K562 (cell line): ENCODE results near the gene PYGB. TPM values are rescaled to one million over a fixed set of nuclear protein-coding genes. Genes with fewer than 3 reads are reported as not detected.
"Not testable (repeated sequence)": the region's sequence is repeated elsewhere in the genome, so short reads cannot be mapped to it uniquely, and the experiment has no call there.

Source experiments
- ATAC-seq: fragments of 200-7000 bp; cut with Tn5 transposase; 3 replicates; pipeline ENCODE4 v1.9.1; 2020; ENCODE audit warnings: moderate library complexity
- BruUV-seq: library from RNA; stranded (reverse); fragments of 400-500 nt; replicated peaks from 2 replicates; lab custom pipeline; 2021; lab: Mats Ljungman, UMichigan
- CTCF ChIA-PET: fragments of 300-600 bp; formaldehyde crosslinking; extraction: SDS; loops from one replicate; lab custom pipeline; 2021; ENCODE audit warnings: low intra/inter-chr PET ratio; lab: Yijun Ruan, JAX
- POLR2A ChIA-PET: fragments of 300-600, 350-650 bp; sonication (Branson Sonifier 250); formaldehyde crosslinking; extraction: SDS; loops from one replicate; lab custom pipeline; 2021; ENCODE audit warnings: antibody characterized with exemption, inconsistent platforms; lab: Yijun Ruan, JAX
- DNase-seq, 4 experiments: peaks; one replicate each; pipeline versions ENCODE4 v3.0.0 to v3.0.0-alpha.2; 2011 to 2018; ENCODE audit warnings: low spot score in 3 of 4, mixed read lengths in 3 of 4; ENCODE audit errors: extremely low read depth in 1 of 4
- FAIRE-seq: peaks from 2 replicates; lab custom pipeline; 2011; peaks lifted over from hg19 to GRCh38; lab: Jason Lieb, UNC
- H2AFZ ChIP-seq: 2 replicates; pipeline ENCODE4 v1.6.0; 2011; ENCODE audit warnings: low read depth, low read length, control low read depth, inconsistent platforms
- H3K27ac ChIP-seq: fragments of 200-600 bp; 3 replicates; pipeline ENCODE4 v1.8.0; 2011; ENCODE audit warnings: low read depth, mild to moderate bottlenecking, control low read depth, inconsistent platforms, low read length, moderate library complexity, mixed read lengths; ENCODE audit errors: extremely low read depth
- H3K27me3 ChIP-seq, 2 experiments: fragments of 300-600 bp in 1 of 2; 2 replicates in 1 of 2; 3 replicates in 1 of 2; pipeline versions ENCODE4 v1.6.0 to v1.8.0; 2011; ENCODE audit warnings: inconsistent platforms in 2 of 2, low read length in 2 of 2, mild to moderate bottlenecking in 1 of 2, mixed read lengths in 1 of 2, moderate library complexity in 1 of 2; ENCODE audit not compliant: control insufficient read depth in 2 of 2, insufficient read depth in 2 of 2
- H3K36me3 ChIP-seq: fragments of 300-600 bp; 3 replicates; pipeline ENCODE4 v1.8.0; 2011; ENCODE audit warnings: mild to moderate bottlenecking, low read length, inconsistent platforms; ENCODE audit not compliant: control insufficient read depth, insufficient read depth
- H3K4me1 ChIP-seq, 2 experiments: fragments of 200-600 bp in 1 of 2; replicated peaks in 1 of 2; 2 replicates in 1 of 2; 3 replicates in 1 of 2; pipeline versions ENCODE4 v1.5.1 to v1.8.0; 2011; ENCODE audit warnings: inconsistent platforms in 2 of 2, low read length in 2 of 2, mild to moderate bottlenecking in 1 of 2, mixed read lengths in 1 of 2, moderate library complexity in 1 of 2; ENCODE audit not compliant: control insufficient read depth in 2 of 2, insufficient read depth in 2 of 2
- H3K4me2 ChIP-seq: 2 replicates; pipeline ENCODE4 v1.6.1; 2011; ENCODE audit warnings: low read length, control low read depth, inconsistent platforms, mixed read lengths; ENCODE audit not compliant: insufficient read depth
- H3K4me3 ChIP-seq: fragments of 200-600 bp; sonication (generic), shearing (Covaris generic); 2 replicates; pipeline ENCODE4 v1.5.1; 2016; ENCODE audit warnings: control low read depth, inconsistent platforms
- H3K79me2 ChIP-seq: fragments of 200-600 bp; 3 replicates; pipeline ENCODE4 v1.8.0; 2011; ENCODE audit warnings: low read length, inconsistent platforms; ENCODE audit not compliant: control insufficient read depth, insufficient read depth
- H3K9ac ChIP-seq, 2 experiments: 2 replicates each; pipeline versions ENCODE4 v1.6.0 to v1.6.1; 2011; ENCODE audit warnings: low read depth in 2 of 2, low read length in 2 of 2, control low read depth in 1 of 2, inconsistent platforms in 1 of 2, mild to moderate bottlenecking in 1 of 2, mixed read lengths in 1 of 2; ENCODE audit not compliant: insufficient read depth in 1 of 2
- H3K9me1 ChIP-seq: one replicate; pipeline ENCODE4 v1.6.0; 2011; ENCODE audit warnings: inconsistent platforms, mild to moderate bottlenecking, low read length, moderate library complexity; ENCODE audit not compliant: control insufficient read depth, insufficient read depth
- H3K9me3 ChIP-seq: replicated peaks from 2 replicates; pipeline ENCODE4 v1.5.1; 2011; ENCODE audit warnings: low read depth, low read length, inconsistent platforms; ENCODE audit not compliant: control insufficient read depth, insufficient read depth
- H4K20me1 ChIP-seq: replicated peaks from 2 replicates; pipeline ENCODE4 v1.6.1; 2011; ENCODE audit warnings: low read length, inconsistent platforms, mixed read lengths; ENCODE audit not compliant: control insufficient read depth, insufficient read depth
- DMBX1 ChIP-seq: fragments of 250-450 bp; sonication (Bioruptor Pico); IDR thresholded peaks from 2 replicates; pipeline ENCODE4 v1.8.0; 2022; ENCODE audit warnings: inconsistent platforms, mild to moderate bottlenecking, moderate library complexity, borderline replicate concordance
- GTF2A2 ChIP-seq: IDR thresholded peaks from 2 replicates; pipeline ENCODE4 v1.6.1; 2016; ENCODE audit warnings: mild to moderate bottlenecking, missing genetic modification characterization, missing compliant biosample characterization
- IRF9 ChIP-seq: fragments of 450-650 bp; IDR thresholded peaks from 2 replicates; pipeline ENCODE4 v1.6.1; 2016; ENCODE audit warnings: missing biosample characterization, missing genetic modification characterization
- KLF6 ChIP-seq: fragments of 250-450 bp; sonication (Bioruptor Pico); IDR thresholded peaks from 2 replicates; pipeline ENCODE4 v1.4.0; 2020; ENCODE audit warnings: mild to moderate bottlenecking, moderate library complexity, borderline replicate concordance
- MEF2D ChIP-seq: conservative IDR thresholded peaks from 2 replicates; pipeline ENCODE4 v1.6.1; 2016; ENCODE audit warnings: low read depth, missing genetic modification characterization, missing compliant biosample characterization
- NR2C1 ChIP-seq, 2 experiments: fragments of 450-650 bp; IDR thresholded peaks; 2 replicates each; pipeline ENCODE4 v1.6.1; 2017; ENCODE audit warnings: mild to moderate bottlenecking in 2 of 2, antibody characterized with exemption in 1 of 2, inconsistent platforms in 1 of 2, missing compliant biosample characterization in 1 of 2, missing genetic modification characterization in 1 of 2
- NR4A1 ChIP-seq, 2 experiments: fragments of 250-450 bp in 1 of 2; fragments of 450-650 bp in 1 of 2; sonication (Bioruptor Pico) in 1 of 2; IDR thresholded peaks; 2 replicates each; pipeline versions ENCODE4 v1.4.0 to v1.6.1; 2016 to 2020; ENCODE audit warnings: mild to moderate bottlenecking in 2 of 2, missing compliant biosample characterization in 1 of 2, missing genetic modification characterization in 1 of 2, moderate library complexity in 1 of 2
- SMAD4 ChIP-seq: fragments of 250-450 bp; sonication (Bioruptor Pico); conservative IDR thresholded peaks from 2 replicates; pipeline ENCODE4 v1.8.0; 2021; ENCODE audit warnings: inconsistent platforms, mild to moderate bottlenecking, moderate library complexity
- TEAD1 ChIP-seq, 2 experiments: fragments of 450-650 bp in 1 of 2; sonication (generic) in 1 of 2; formaldehyde crosslinking; IDR thresholded peaks; 2 replicates each; pipeline versions ENCODE4 v1.4.0 to v1.8.0; 2020 to 2022; ENCODE audit warnings: mild to moderate bottlenecking in 2 of 2, missing genetic modification reagents in 1 of 2
- ZNF175 ChIP-seq: fragments of 200-800 bp; sonication (Bioruptor generic); IDR thresholded peaks from 2 replicates; pipeline ENCODE4 v1.6.1; 2016; ENCODE audit warnings: low read depth, mild to moderate bottlenecking, missing genetic modification characterization, missing compliant biosample characterization
- ZNF583 ChIP-seq: fragments of 250-450 bp; sonication (Bioruptor Pico); IDR thresholded peaks from 2 replicates; pipeline ENCODE4 v1.4.0; 2020
- ZNF592 ChIP-seq: fragments of 450-650 bp; IDR thresholded peaks from 2 replicates; pipeline ENCODE4 v1.6.1; 2017; ENCODE audit warnings: antibody characterized with exemption, mild to moderate bottlenecking
- WGBS: fragments of 100-300 bp; shearing (Covaris generic); methylation state at CpG from one replicate; pipeline ENCODE4 v1.1.6; 2016; ENCODE audit warnings: low coverage, mixed read lengths; ENCODE audit not compliant: insufficient coverage; ENCODE audit errors: missing lambda C conversion rate; 5-methylcytosine and 5-hydroxymethylcytosine counted together
- in situ Hi-C: fragments of 300-500 bp; cut with MboI; formaldehyde crosslinking; loops from 4 replicates; pipeline ENCODE4 v1.15.0; 2018; ENCODE audit warnings: inconsistent platforms, mixed read lengths
- intact Hi-C: fragments of 100-400 bp; cut with micrococcal nuclease; formaldehyde crosslinking; loops from 2 replicates; pipeline ENCODE4 v1.14.2; 2022
- polyA plus RNA-seq, 8 experiments: library from polyadenylated mRNA; depleted of rRNA in 4 of 8; stranded (reverse) in 5 of 8; unstranded in 3 of 8; fragments of >200 nt; fragmentation: Nextera tagmentation in 2 of 8; fragmentation: Illumina TruSeq in 1 of 8; extraction: Ambion mirVana in 2 of 8; extraction: Trizol in 1 of 8; gene quantifications; 2 replicates each; pipeline versions ENCODE4 v1.2.1 to v1.2.3, GENCODE V29; 2011 to 2014; ENCODE audit warnings: inconsistent platforms in 1 of 8, missing spikeins in 1 of 8
- total RNA-seq, 7 experiments: library from RNA; depleted of rRNA in 6 of 7; stranded (reverse); fragments of >200 nt in 6 of 7; fragmentation: Illumina TruSeq in 2 of 7; extraction: Trizol in 2 of 7; gene quantifications; 2 replicates each; pipeline versions ENCODE4 v1.2.1 to v1.2.3, GENCODE V29; 2011 to 2021; ENCODE audit warnings: low replicate concordance in 1 of 7

PYGB gene
- total and polyA plus RNA-seq, 9 of the 15 experiments (the other 6 are each of a cell fraction or from before 2014, with no cell fraction given): 0.34 to 18.0 (median 9.8) TPM

GRCh38 chr20:25234009-25234849 lies 13.7 kb upstream of the PYGB start:
- H3K79me2 ChIP-seq; H3K4me3 ChIP-seq; H3K36me3 ChIP-seq; H4K20me1 ChIP-seq; H3K9me3 ChIP-seq; in situ Hi-C loops; CTCF ChIA-PET; H2AFZ ChIP-seq; DNase-seq; H3K27ac ChIP-seq; H3K9me1 ChIP-seq; ATAC-seq; H3K27me3 ChIP-seq; FAIRE-seq; BruUV-seq; intact Hi-C loops; H3K4me2 ChIP-seq; H3K9ac ChIP-seq; TF ChIP-seq NR4A1 (CRISPR knock-in tag; IDR thresholded peaks at IDR 0.05); NR2C1 (IDR thresholded peaks at IDR 0.05): not testable (repeated sequence)
- H3K4me1 ChIP-seq: peaks cover 14 to 28% of the 10 kb centered on the region in 2 experiments
- POLR2A ChIA-PET: interaction anchor here (0.5 to 1.5 kb wide), 2 partner anchors 11 to 885 kb away, joined by 3 to 6 read pairs; no protein-coding TSS in a partner anchor
- WGBS: 24% methylated on average over 5 of the region's 8 CpGs
- TF ChIP-seq ZNF175: peak; percentile 69; the same call in 1 of the 2 replicates
- peak; percentile 74 for TF ChIP-seq MEF2D (tag)
- peak; percentile 68; the same call in 1 of the 2 replicates for TF ChIP-seq NR4A1 (tag; IDR thresholded peaks at IDR 0.05)
- TF ChIP-seq DMBX1 (CRISPR knock-in tag): peak; percentile 93
- peak; percentile 79 for TF ChIP-seq SMAD4 (CRISPR knock-in tag)
- 0 out of 4 replicates have a peak, but pooled peaks of 1 of the 2 experiments have one; percentile 33 for TF ChIP-seq TEAD1 (CRISPR knock-in tag; IDR thresholded peaks at IDR 0.05)
- peak; percentile 47; the same call in 1 of the 2 replicates for TF ChIP-seq IRF9 (tag)
- TF ChIP-seq ZNF583 (CRISPR knock-in tag): 0 out of 2 replicates have a peak, but pooled peaks have one; percentile 40
- TF ChIP-seq KLF6: 0 out of 2 replicates have a peak, but pooled peaks have one; percentile 62
- peak; percentile 60; the same call in 1 of the 2 replicates for TF ChIP-seq NR2C1 (tag; IDR thresholded peaks at IDR 0.05)
- TF ChIP-seq GTF2A2 (tag): 0 out of 2 replicates have a peak, but pooled peaks have one; percentile 40
- TF ChIP-seq ZNF592: peak; percentile 78
